SIG-M5 treated with dmso at 0.1 percent for 504 hours (cell line): ENCODE measurements around the gene PCBP3.

Experiments
- DNase-seq: peaks from one replicate; lab custom pipeline; 2025; ENCODE audit not compliant: unreplicated experiment; lab: John Stamatoyannopoulos, UW

The PCBP3 gene

GRCh38 chr21:45778686-45779085 is 135.2 kb downstream of the PCBP3 start:
- DNase-seq = no peak

- no peak for DNase-seq
These were observed 135.7 kb downstream of the PCBP3 start for GRCh38 chr21:45779226-45779625.

- no peak for DNase-seq
These were observed 137.1 kb downstream of the PCBP3 start for GRCh38 chr21:45780647-45781046.

DNA sequence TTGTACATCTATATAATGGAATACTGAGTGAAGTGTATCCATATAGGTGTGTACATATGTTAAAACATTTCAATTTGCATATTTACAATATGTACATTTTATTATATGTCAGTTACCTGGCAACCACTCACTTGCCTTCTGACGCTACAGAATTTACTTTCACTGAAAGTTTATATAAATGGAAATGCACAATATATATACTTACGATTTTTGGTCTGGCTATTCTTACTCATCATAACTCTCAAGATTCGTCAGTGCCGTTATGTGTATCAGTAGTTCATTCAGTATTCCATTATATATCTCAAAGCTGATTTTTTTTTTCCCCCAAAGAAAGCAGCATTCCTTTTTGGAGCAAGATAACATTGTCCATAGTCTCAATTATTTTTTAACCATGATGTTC is 138.2 kb downstream of the PCBP3 start:
- DNase-seq = no peak

GRCh38 chr21:45786660-45787059 is 143.1 kb downstream of the PCBP3 start:
- no peak for DNase-seq

DNA sequence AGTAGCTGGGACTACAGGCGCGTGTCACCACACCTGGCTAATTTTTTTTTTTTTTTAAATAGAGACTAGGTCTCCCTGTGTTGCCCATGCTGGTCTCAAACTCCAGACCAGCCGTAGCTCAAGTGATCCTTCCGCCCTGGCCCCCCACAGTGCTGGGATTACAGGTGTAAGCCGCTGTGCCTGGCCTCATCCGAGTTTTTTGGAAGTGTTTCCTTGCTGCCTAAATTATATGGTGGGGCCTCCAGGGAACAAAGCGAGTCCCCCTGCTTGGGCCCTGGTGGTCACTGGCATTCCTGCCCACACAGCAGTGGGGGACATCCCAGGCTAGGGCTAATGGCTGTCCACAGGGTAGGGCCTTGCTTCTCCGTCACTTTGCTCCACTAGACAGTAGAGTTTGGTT is 143.8 kb downstream of the PCBP3 start:
- no peak for DNase-seq

DNA sequence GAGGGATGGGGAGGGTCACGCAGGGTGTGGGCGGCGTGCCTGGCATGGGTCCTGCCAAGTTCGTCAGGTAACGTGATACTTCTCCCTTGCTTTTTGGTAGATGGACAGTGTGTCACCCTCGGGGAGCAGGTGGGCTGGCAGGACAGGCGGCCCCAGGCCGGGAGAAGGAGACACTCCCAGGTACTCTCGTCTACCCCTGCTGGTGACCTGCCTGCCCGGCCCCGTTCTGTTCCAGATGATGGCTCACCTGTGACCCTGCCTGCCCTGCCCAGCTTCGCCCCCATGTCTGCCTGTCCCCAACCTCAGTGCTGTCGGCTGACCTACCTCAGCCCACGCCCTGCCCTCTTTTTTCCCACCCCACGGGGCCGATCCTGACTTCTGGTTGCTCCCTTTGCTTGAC is 144.7 kb downstream of the PCBP3 start:
- no peak for DNase-seq

- DNase-seq = no peak
These were observed 145.3 kb downstream of the PCBP3 start for GRCh38 chr21:45788637-45789506.

- no peak for DNase-seq
These were observed 146.9 kb downstream of the PCBP3 start for GRCh38 chr21:45790427-45790826.

DNA sequence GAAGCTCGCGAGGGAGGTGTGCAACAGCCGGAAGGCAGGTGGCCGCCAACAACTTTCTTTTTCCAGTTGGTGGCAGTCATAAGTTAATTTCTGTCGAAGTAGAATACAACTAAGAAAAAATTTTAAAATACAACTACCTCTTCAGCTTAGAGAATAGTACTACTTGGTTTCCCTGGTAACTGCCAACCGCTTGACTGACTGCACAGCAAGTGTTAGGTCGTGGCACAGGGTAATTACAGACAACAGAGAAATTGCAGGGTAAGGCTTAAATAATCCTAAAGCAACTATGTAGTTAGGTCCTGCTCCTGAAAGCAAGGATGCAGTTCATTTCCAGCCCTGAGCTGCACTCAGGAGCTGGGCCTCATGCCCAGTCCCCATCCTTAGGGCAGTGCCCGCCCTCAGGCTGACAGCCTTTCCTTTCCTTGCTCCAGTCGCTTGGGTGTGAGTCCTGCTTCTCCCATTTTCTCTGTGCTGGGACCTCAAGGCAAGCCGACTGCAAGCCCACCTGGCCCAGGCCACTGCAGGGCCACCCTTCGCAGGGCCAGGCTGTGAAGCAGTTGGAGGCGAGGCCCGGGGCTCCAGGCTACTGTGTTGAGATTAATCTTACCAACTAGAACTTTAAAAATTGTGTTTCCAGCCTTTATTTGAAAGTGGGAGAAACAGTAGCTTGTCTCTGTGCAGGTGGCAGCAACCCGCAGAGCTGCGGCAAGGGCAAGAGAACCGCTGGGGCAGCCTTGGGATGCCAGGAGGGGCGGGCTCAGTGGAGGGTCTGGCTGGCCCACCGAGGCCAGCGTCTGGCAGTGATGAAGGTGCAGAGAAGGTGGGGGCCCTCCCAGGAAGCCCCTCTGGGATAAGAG is 148.3 kb downstream of the PCBP3 start:
- DNase-seq = no peak

DNA sequence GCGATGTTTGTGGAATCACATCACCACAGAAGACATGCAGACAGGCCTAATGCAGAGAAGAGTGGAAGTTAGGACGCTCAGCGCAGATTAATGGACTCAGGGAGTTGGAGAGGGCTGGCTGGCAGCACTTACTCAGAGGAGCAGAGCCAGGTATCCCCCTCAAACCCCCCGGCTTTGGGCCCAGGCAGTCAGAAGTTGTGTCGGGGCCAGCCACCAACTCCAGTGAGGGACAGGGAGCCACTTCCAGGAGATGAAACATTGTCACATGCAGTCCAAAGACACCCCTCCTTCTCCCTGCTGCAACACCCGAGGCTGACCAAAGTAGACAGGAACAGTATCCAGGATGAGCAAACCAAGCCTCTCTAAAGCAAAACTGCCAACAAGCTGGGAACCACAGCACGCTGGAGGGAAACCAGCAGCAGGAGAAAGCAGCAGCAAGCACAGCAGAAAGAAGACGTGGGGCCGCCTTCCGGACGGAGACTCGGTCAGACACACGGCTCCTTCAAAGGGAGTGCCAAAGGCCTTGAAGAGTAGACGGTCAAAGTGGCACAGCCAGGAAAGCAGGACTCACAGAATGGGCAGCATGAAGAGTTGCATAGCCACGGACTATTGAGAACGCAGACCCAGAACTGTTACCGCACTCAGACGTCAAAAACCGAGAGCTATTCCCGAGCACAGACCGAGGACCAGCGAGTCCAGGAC is 149.3 kb downstream of the PCBP3 start:
- DNase-seq = no peak

DNA sequence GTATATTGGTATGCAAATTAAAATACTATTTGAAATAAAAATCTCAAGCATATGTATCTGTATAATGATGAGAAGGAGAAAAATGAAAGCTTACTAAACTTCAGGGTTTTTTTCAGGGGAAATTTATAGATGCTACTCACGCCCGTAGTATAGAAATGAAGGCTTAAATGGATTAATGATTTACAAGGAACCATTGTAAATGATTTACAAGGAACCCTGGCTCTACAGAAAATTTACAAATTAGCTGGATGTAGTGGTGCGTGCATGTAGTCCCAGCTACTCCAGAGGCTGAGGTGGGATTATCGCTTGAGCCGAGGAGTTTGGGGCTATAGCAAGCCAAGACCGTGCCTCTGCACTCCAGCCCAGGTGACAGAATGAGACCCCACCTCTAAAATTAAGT is 150.5 kb downstream of the PCBP3 start:
- no peak for DNase-seq

- no peak for DNase-seq
These were observed 152.5 kb downstream of the PCBP3 start for GRCh38 chr21:45796003-45796402.

DNA sequence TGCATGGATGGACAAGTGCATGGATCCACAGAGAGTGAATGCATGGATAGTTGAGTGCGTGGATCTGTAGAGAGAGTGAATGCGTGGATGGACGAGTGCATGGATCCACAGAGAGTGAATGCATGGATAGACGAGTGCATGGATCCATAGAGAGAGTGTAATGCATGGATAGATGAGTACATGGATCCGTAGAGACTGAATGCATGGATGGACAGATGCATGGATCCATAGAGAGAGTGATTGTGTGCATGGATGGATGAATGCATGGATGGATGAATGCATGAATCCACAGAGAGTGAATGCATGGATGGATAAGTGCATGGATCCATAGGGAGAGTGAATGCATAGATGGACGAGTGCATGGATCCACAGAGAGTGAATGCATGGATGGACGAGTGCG is 153.8 kb downstream of the PCBP3 start:
- DNase-seq = no peak

DNA sequence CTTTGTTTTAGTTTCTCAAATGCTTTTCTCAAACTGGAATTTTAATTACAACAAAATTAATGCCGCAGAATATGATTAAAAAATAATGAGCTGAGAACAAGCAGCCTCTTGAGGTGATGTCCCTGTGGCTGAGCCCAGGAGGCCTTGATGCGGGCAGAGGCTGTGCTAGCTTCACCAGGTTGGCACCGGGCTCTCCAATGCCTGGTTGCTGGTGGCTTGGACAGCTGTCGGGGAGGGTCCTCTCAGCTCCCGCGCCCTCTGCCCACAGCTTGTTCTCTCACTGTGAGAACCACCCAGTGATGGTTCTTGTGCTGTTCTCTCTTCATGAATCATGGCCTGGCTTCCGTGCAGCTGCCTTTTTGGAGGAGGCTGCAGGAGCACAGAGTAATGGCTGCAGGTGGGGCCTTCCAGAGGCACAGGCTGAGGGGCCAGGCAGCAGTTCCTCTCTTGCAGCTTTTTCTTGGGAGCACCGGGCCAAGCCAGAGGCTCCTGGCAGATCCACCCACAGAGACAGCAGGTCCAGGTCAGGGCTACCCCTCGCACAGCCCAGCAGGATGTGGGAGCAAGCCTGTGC is 156.3 kb downstream of the PCBP3 start:
- no peak for DNase-seq

- no peak for DNase-seq
These were observed 157.0 kb downstream of the PCBP3 start for GRCh38 chr21:45800339-45801080.

- DNase-seq = no peak
These were observed 157.8 kb downstream of the PCBP3 start for GRCh38 chr21:45801129-45801964.

DNA sequence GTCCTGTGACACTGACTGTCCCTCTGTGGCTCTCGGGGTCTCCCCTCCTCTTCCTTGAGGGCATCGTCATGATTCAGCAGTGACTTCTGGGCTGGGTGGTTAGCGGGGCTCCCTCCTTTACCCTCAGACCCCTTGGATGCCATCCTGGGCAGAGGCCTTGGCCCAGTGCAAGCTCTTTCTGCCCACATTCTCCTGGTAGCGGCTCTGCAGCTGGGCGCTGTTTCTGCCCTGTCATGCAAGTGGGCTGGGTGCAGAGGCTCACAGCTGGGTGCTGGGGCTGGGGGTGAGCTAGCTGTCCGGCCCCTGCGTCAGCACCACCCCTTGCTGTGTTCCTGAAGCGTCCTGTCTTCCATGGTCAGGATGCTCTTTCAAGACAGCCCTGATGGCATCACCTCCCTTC is 158.5 kb downstream of the PCBP3 start:
- no peak for DNase-seq

DNA sequence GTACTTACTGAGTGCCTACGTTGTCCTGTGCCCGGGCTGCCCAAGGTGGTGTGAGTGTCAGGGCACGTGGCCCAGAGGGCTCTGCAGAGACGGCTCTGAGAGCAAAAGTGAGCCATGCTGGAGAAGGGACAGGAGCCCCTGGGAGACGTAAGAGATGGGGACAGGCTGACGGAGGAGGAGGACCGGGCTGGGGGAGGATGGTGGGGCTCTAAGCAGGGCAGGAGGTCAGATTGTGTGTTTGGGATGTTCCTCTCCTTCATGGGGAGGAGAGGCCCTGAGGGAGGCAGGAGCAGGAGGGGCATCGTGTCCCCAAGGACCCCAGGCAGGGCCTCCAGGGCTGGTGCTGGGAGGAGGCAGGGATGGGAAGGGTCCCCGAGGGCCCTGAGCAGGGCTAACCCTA is 158.9 kb downstream of the PCBP3 start:
- no peak for DNase-seq
